T-cell (primary cell): Measurements from ENCODE around the gene ZKSCAN1. TPM values are rescaled to one million over a fixed set of nuclear protein-coding genes. Genes with fewer than 3 reads are reported as not detected.
A peak's percentile ranks its signal among the peaks of the same experiment; 100 is the strongest.

Experiments
- ATAC-seq, 4 experiments: fragments of 200-7000 bp in 3 of 4; fragments of 150-1000 bp in 1 of 4; cut with Tn5 transposase; replicated peaks in 1 of 4; 1 replicate in 3 of 4; 2 replicates in 1 of 4; pipeline ENCODE4 v1.10.0; 2021; ENCODE audit warnings: moderate library complexity in 3 of 4, mild to moderate bottlenecking in 2 of 4, moderate number of reproducible peaks in 1 of 4
- CTCF ChIA-PET, 2 donors: fragments of 300-600 bp; sonication (Branson Sonifier 250); formaldehyde crosslinking; loops; one replicate each; lab custom pipeline; 2022; ENCODE audit warnings: antibody characterized with exemption in 2 of 2; lab: Charles Lee
- POLR2A ChIA-PET, 2 donors: fragments of 300-600 bp; sonication (Branson Sonifier 250); formaldehyde crosslinking; loops; one replicate each; lab custom pipeline; 2022; ENCODE audit warnings: antibody characterized with exemption in 2 of 2; lab: Charles Lee
- DNase-seq, 35 experiments: peaks; one replicate each; pipeline versions ENCODE4 v3.0.0 to v3.0.0-alpha.2; 2013 to 2023
- H3K27ac ChIP-seq: one replicate; pipeline ENCODE4 v1.5.1; 2013; ENCODE audit warnings: low read length
- H3K27me3 ChIP-seq, 2 experiments: replicated peaks in 1 of 2; 1 replicate in 1 of 2; 2 replicates in 1 of 2; pipeline versions ENCODE4 v1.6.1 to v1.7.0; 2013; ENCODE audit warnings: low read length in 1 of 2, mixed read lengths in 1 of 2; ENCODE audit not compliant: control insufficient read depth in 2 of 2, insufficient read depth in 2 of 2; ENCODE audit errors: extremely low read depth in 1 of 2
- H3K36me3 ChIP-seq, 2 donors: 1 replicate in 1 of 2; 2 replicates in 1 of 2; pipeline versions ENCODE4 v1.6.1 to v1.7.0; 2013; ENCODE audit warnings: low read length in 1 of 2; ENCODE audit not compliant: control insufficient read depth in 2 of 2, insufficient read depth in 1 of 2; ENCODE audit errors: extremely low read depth in 1 of 2
- H3K4me1 ChIP-seq, 2 experiments: 1 replicate in 1 of 2; 2 replicates in 1 of 2; pipeline versions ENCODE4 v1.6.1 to v1.7.0; 2013; ENCODE audit warnings: low read length in 2 of 2, mixed read lengths in 1 of 2; ENCODE audit not compliant: insufficient read depth in 2 of 2, control insufficient read depth in 1 of 2; ENCODE audit errors: extremely low read depth in 1 of 2
- H3K4me3 ChIP-seq, 2 donors: 1 replicate in 1 of 2; 2 replicates in 1 of 2; pipeline versions ENCODE4 v1.5.1 to v1.7.0; 2013; ENCODE audit warnings: mild to moderate bottlenecking in 2 of 2, low read length in 1 of 2, moderate library complexity in 1 of 2; ENCODE audit not compliant: control insufficient read depth in 1 of 2; ENCODE audit errors: extremely low read depth in 1 of 2
- H3K9me3 ChIP-seq: 2 replicates; pipeline ENCODE4 v1.7.0; 2013
- H3K27ac Mint-ChIP-seq, 2 donors: one replicate each; pipeline ENCODE4 v1.8.0; 2020 to 2021; ENCODE audit warnings: mild to moderate bottlenecking in 2 of 2, mixed read lengths in 2 of 2
- H3K27me3 Mint-ChIP-seq, 2 donors: one replicate each; pipeline ENCODE4 v1.8.0; 2021 to 2022; ENCODE audit warnings: mixed read lengths in 2 of 2
- H3K36me3 Mint-ChIP-seq: one replicate; pipeline ENCODE4 v1.8.0; 2021; ENCODE audit warnings: mixed read lengths
- H3K4me1 Mint-ChIP-seq, 3 donors: one replicate each; pipeline ENCODE4 v1.8.0; 2020 to 2022; ENCODE audit warnings: mixed read lengths in 3 of 3, mild to moderate bottlenecking in 1 of 3
- H3K4me3 Mint-ChIP-seq, 3 donors: one replicate each; pipeline ENCODE4 v1.8.0; 2020 to 2022; ENCODE audit warnings: mild to moderate bottlenecking in 3 of 3, mixed read lengths in 3 of 3, moderate library complexity in 3 of 3
- H3K9me3 Mint-ChIP-seq, 3 donors: one replicate each; pipeline ENCODE4 v1.8.0; 2020 to 2022; ENCODE audit warnings: mixed read lengths in 3 of 3
- WGBS: methylation state at CpG from one replicate; pipeline ENCODE4 v1.1.5; 2013; ENCODE audit warnings: missing lambda C conversion rate; ENCODE audit not compliant: insufficient coverage; 5-methylcytosine and 5-hydroxymethylcytosine counted together
- total RNA-seq, 35 experiments: library from RNA in 6 of 35; stranded (reverse) in 6 of 35; fragments of 120-200 nt in 1 of 35; gene quantifications; one replicate each; pipeline versions ENCODE4 v1.2.1 to v1.2.4 and lab custom pipeline; 2013 to 2026

ZKSCAN1 gene
- total RNA-seq, 5 donors from 2014 or later (not counting 1 experiment from before 2014, with no cell fraction given) = 60.7 to 94.0 (median 86.8) TPM

- Mint-ChIP-seq H3K36me3 (peaks cover 78% of the 10 kb centered on the region), H3K9me3 (peaks cover 11 to 22% (median 20%) of the 10 kb centered on the region in 3 donors), H3K4me3 (no peak overlapping the region), H3K4me1 (peaks cover 7 to 15% (median 11%) of the 10 kb centered on the region in 3 donors), H3K27ac (no peak overlapping the region), H3K27me3 (no peaks in the 10 kb centered on the region)
- H3K4me1 ChIP-seq = no peaks in the 10 kb centered on the region
- peaks cover 38 to 90% of the 10 kb centered on the region in 2 donors for H3K36me3 ChIP-seq
- no peaks in the 10 kb centered on the region for H3K27me3 ChIP-seq
- no peak overlapping the region for H3K4me3 ChIP-seq
- ATAC-seq (no peak), DNase-seq (no peak)
- WGBS = 90% methylated on average over 2 of the region's 7 CpGs
- H3K9me3 ChIP-seq = peaks cover 5% of the 10 kb centered on the region
- ChIA-PET POLR2A (interaction anchor here in 1 of 2 donors (1.0 kb wide), 1 partner anchor 11 kb away, joined by 5 read pairs; no protein-coding TSS in a partner anchor), CTCF (no interaction called here)
- no peak overlapping the region for H3K27ac ChIP-seq
Measured at GRCh38 chr7:100074841-100075240, 59.4 kb downstream of the ZKSCAN1 start.

- no peak overlapping the region for H3K4me3 ChIP-seq
- Mint-ChIP-seq H3K27me3 (no peaks in the 10 kb centered on the region), H3K36me3 (peaks cover 72% of the 10 kb centered on the region), H3K4me3 (no peak overlapping the region), H3K4me1 (peaks cover 11 to 19% (median 16%) of the 10 kb centered on the region in 3 donors), H3K9me3 (peaks cover 11 to 21% (median 18%) of the 10 kb centered on the region in 3 donors), H3K27ac (no peak overlapping the region)
- DNase-seq (no peak), ATAC-seq (no peak)
- 95% methylated on average over 5 of the region's 6 CpGs for WGBS
- H3K27me3 ChIP-seq = no peaks in the 10 kb centered on the region
- H3K4me1 ChIP-seq = peaks cover 0 to 4% of the 10 kb centered on the region in 2 experiments
- POLR2A ChIA-PET = no interaction called here
- no peak overlapping the region for H3K27ac ChIP-seq
- peaks cover 35 to 85% of the 10 kb centered on the region in 2 donors for H3K36me3 ChIP-seq
- CTCF ChIA-PET = no interaction called here
- peaks cover 5% of the 10 kb centered on the region for H3K9me3 ChIP-seq
Measured at GRCh38 chr7:100075418-100075817, 60.0 kb downstream of the ZKSCAN1 start.

- WGBS = no CpG with 5 or more reads among the region's 4 CpGs
- ChIA-PET CTCF (interaction anchor here in 1 of 2 donors (0.6 kb wide), 1 partner anchor 507 kb away, joined by 3 read pairs; no protein-coding TSS in a partner anchor), POLR2A (interaction anchor here (0.5 to 0.7 kb wide), 2 partner anchors 9 to 34 kb away, joined by 3 to 11 read pairs; no protein-coding TSS in a partner anchor)
- Mint-ChIP-seq H3K4me3 (peak overlapping the region in 1 of 3 donors; percentile 34), H3K4me1 (peaks cover 23 to 32% (median 30%) of the 10 kb centered on the region in 3 donors), H3K27ac (no peak overlapping the region), H3K9me3 (peaks cover 3 to 4% (median 3%) of the 10 kb centered on the region in 3 donors), H3K36me3 (peaks cover 54% of the 10 kb centered on the region), H3K27me3 (no peaks in the 10 kb centered on the region)
- Histone ChIP-seq H3K27me3 (no peaks in the 10 kb centered on the region), H3K27ac (no peak overlapping the region), H3K4me3 (no peak overlapping the region), H3K9me3 (no peaks in the 10 kb centered on the region), H3K36me3 (peaks cover 17 to 67% of the 10 kb centered on the region in 2 donors), H3K4me1 (peaks cover 4 to 17% of the 10 kb centered on the region in 2 experiments)
- DNase-seq (no peak), ATAC-seq (no peak)
Measured at GRCh38 chr7:100077205-100077604, 61.8 kb downstream of the ZKSCAN1 start.

- Mint-ChIP-seq H3K9me3 (no peaks in the 10 kb centered on the region), H3K27ac (no peak overlapping the region), H3K36me3 (peaks cover 37% of the 10 kb centered on the region), H3K4me1 (peaks cover 31 to 43% (median 37%) of the 10 kb centered on the region in 3 donors), H3K4me3 (peak overlapping the region; percentile 45 to 79 (median 51)), H3K27me3 (no peaks in the 10 kb centered on the region)
- Histone ChIP-seq H3K27me3 (peaks cover 0 to 5% of the 10 kb centered on the region in 2 experiments), H3K36me3 (peaks cover 2 to 48% of the 10 kb centered on the region in 2 donors), H3K27ac (no peak overlapping the region), H3K4me3 (no peak overlapping the region), H3K4me1 (peaks cover 10 to 28% of the 10 kb centered on the region in 2 experiments), H3K9me3 (no peaks in the 10 kb centered on the region)
- ATAC-seq (no peak), DNase-seq (no peak)
- ChIA-PET CTCF (interaction anchor here in 1 of 2 donors (0.6 kb wide), 1 partner anchor 342 kb away, joined by 4 read pairs; no protein-coding TSS in a partner anchor), POLR2A (interaction anchor here in 1 of 2 donors (0.5 kb wide), 1 partner anchor 64 kb away, joined by 5 read pairs; no protein-coding TSS in a partner anchor)
- 95% methylated on average over 7 of the region's 7 CpGs for WGBS
Measured at GRCh38 chr7:100079024-100079560, 63.7 kb downstream of the ZKSCAN1 start.

GRCh38 chr7:100080907-100081534 lies 65.6 kb downstream of the ZKSCAN1 start:
- Histone ChIP-seq H3K27me3 (peaks cover 0 to 5% of the 10 kb centered on the region in 2 experiments), H3K36me3 (peaks cover 2 to 29% of the 10 kb centered on the region in 2 donors), H3K9me3 (no peaks in the 10 kb centered on the region), H3K4me3 (peak overlapping the region; percentile 81 to 83), H3K27ac (peak overlapping the region; percentile 70), H3K4me1 (peaks cover 10 to 28% of the 10 kb centered on the region in 2 experiments)
- WGBS = 4% methylated on average over 24 of the region's 34 CpGs
- Mint-ChIP-seq H3K27me3 (no peaks in the 10 kb centered on the region), H3K4me3 (peak overlapping the region; percentile 79 to 89 (median 88)), H3K9me3 (no peaks in the 10 kb centered on the region), H3K36me3 (peaks cover 19% of the 10 kb centered on the region), H3K27ac (peak overlapping the region; percentile 74), H3K4me1 (peaks cover 31 to 43% (median 37%) of the 10 kb centered on the region in 3 donors)
- ChIA-PET CTCF (interaction anchor here in 1 of 2 donors (0.6 to 0.8 kb wide), 3 partner anchors 23 to 66 kb away, joined by 3 to 5 read pairs (median 3); partner anchors contain the start of genes ZKSCAN1 and ZSCAN21), POLR2A (interaction anchor here (0.6 to 1.0 kb wide), 5 partner anchors 16 to 723 kb away, joined by 3 to 4 read pairs (median 3); partner anchors contain the start of genes AP4M1 (in 1 of the 2) and MCM7 (in 1 of the 2))
- DNase-seq (peak in 1 of 35 experiments; percentile 3), ATAC-seq (peak in 2 of 4 experiments; percentile 2 to 15)
